Activated T-helper 1 cell treated with Interleukin-2 at 50 U/mL for 16 hours (primary cell): ENCODE data around the gene FRS3.
A peak's percentile ranks its signal among the peaks of the same experiment; 100 is the strongest.

Experiments used
- DNase-seq: peaks from one replicate; pipeline ENCODE4 v3.0.0-alpha.2; 2020; ENCODE audit warnings: low read depth

Gene FRS3

DNA sequence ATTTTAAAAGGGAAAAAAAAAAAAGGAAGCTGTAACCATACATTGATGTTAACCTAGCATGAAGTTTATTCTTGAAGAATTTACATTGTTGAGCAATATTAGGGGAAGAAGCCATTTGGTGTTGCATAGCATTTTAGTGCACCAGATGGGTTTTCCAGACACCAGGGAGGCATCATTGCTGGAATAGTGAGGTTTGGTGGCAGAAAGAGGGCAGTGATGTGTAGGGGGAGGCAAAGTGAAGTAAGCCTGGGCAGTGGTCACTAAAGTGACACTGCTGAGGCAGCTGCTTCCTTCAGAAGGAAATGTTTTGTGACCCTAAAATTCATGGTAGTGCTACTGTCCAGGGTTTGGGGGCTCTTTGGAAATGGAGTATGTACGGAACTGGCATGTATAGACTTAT lies 10.3 kb upstream of the FRS3 start:
- no peak for DNase-seq

- DNase-seq, result no peak
These were observed 9.7 kb upstream of the FRS3 start for GRCh38 chr6:41789390-41789724.

DNA sequence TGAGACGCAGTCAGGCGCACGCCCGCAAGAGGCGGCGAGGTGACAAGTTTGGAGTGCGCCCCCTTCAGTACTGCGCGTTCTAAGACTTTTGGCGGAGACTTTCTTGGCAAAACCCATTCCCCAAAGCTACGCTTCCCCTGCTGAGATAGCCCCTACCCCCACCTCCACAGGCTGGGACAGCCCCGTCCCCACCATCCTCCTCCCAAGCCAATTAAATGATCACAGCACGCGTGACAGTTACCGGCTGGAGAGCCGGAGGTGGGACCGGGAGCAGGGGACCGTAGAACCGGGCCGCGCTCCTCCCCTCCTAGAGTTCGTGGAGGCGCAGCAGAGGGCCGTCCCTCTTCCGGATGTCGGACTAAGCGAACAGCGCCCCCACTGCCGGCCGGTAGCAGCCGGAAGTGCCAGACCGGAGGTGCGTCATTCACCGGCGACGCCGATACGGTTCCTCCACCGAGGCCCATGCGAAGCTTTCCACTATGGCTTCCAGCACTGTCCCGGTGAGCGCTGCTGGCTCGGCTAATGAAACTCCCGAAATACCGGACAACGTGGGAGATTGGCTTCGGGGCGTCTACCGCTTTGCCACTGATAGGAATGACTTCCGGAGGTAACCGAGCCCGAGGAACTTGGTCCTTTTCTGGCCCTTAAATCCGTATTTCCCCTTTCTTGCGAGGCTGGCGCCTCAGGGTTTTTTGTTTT lies 7.7 kb upstream of the FRS3 start, which contains the start of gene TOMM6:
TSS of gene TOMM6 (plus strand) at position 476 of the 699 bp plus-strand sequence. CDS start at position 480, 4 bp downstream.
- peak; percentile 91 for DNase-seq

DNA sequence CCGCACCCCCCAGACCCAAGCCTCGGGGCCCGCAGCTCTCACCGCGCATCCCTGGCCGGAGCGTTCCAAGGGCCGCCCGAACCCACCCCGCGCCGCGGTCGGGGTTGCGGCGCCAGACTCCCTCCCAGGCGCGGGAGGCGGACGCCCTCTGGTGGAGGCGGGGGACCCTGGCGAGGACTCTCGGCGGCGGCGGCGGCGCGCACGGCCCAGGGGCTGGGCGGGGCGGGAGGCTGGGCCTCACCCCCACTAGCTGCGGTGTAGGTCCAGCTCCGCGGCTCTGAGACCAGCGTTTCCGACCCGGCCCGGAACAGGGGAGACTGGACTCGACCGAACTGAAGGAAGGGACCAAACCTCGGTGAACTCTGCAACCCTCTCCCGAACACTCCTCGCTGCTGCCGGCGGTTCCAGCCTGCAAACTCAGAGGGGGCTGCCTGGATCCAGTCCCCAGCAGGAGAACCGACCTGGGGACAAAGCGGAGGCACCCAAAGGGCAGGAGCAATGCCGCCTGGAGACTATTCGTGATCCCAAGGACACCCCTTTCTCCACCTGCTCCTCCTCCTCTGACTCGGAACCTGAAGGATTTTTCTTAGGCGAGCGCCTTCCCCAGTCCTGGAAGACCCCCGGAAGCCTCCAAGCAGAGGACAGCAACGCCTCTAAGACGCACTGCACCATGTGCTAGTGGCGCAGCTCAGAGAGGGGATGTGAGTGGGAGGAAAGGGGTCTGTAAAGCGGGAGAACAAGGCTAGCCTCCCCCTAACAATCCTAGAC lies 6.9 kb upstream of the FRS3 start:
- DNase-seq, result peak; percentile 84

GRCh38 chr6:41785689-41786450 lies 6.2 kb upstream of the FRS3 start:
- no peak for DNase-seq

DNA sequence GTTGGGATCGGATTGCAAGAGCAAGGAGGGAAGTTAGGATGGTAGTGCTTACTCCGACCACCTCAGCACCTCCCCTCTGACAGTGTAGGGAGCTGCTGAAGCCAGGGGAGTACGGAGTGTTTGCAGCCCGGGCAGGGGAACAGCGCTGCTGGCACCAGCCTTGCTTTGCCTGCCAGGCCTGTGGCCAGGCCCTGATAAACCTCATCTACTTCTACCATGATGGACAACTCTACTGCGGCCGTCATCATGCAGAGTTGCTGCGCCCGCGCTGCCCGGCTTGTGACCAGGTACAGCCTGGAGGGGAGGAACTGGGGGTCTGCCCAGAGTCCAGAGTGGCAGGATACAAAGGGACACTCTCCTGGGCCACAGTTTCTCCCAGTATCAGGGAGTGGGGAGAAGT lies 5.6 kb upstream of the FRS3 start:
- DNase-seq, result no peak

- DNase-seq, result no peak
These were observed 5.0 kb upstream of the FRS3 start for GRCh38 chr6:41784581-41785171.

- no peak for DNase-seq
These were observed 3.5 kb upstream of the FRS3 start for GRCh38 chr6:41783106-41783780.

- no peak for DNase-seq
These were observed 1.6 kb upstream of the FRS3 start for GRCh38 chr6:41781366-41781730.

GRCh38 chr6:41780551-41781365 lies 1.1 kb upstream of the FRS3 start, which contains the start of gene PRICKLE4:
PRICKLE4 (plus strand) TSS chr6:41780782; CDS start chr6:41783474, 2,692 bp downstream.
- no peak for DNase-seq

DNA sequence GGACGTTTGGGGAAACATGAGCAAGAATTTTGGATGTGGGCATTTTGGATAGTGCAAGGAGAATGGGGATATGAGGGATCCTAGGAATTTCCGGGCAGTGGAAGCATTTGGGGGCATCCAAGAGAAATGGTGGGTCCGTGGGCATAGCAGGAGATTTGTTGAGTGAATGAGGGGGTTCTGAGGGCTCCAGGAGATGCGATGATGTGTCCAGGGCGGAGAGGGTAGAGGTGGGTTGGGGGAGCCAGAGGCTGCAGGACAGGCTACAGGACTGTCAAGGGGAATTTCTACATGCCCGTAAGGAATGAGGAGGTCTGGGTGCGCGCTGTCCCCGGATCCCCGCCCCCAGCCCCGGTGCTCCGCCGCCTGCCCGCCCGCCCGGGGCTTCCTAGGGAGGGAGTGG lies 364 bp downstream of the FRS3 start:
- DNase-seq, result no peak

- no peak for DNase-seq
These were observed 805 bp downstream of the FRS3 start for GRCh38 chr6:41778895-41779294.

DNA sequence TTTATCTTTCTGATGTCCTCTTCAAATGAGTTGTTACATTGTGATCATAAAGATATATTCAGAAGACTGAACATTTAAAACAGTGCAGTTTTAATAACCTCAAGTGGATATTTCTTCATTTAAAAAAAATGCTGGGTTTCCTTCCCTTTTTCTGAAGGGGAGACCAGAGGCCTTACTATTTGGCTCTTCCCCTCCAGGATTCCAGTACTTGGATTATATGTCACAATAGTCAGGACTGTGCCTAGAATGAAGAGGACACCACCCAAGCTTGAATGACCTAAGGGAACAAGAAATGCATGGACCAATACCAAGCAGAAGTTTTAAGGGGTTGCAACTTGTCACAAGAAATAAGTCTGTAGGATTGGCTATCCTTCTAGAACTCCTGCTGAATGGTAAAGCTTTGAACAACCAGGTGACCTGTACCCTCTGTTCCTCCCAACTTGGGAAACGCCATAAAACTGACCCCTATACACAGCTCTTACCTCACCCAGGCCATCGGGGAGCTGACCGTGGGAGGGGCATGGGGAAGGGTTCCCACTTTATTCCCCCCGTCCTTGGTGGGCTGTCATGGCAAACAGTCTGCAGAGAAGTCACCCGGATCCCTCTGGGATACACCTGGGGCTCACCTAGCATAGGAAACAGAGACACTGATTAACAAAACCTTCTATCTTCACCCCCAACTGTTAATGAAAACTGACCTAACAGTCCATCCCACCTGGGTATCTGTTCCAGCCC lies 2.0 kb downstream of the FRS3 start:
- no peak for DNase-seq

DNA sequence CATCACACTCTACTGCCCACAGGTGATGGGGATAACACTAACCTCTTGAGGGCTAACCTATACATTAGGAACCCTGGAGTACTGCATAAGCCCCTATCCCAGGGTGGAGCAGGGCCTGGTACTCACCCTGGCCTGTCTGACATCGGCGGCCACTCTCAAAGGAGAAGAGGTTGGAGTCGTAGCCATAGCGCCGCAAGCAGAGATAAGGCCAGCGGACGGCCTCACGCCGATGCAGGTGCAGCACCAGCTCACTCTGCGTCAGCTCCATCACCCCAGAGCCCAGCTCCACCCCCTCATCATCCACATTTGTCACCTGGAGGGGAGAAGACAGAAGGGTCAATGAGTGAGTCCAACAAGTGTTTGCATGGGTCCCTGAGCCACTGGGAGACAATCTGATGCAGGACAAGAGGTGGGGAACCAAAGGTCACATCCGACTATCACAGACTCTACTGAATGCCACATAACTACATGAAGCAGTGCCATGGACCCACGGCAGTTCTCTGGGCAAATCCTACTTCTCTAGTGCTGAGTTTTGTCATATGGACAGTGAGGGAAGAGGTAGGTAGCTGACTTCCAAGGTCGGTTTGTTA lies 4.3 kb downstream of the FRS3 start:
- no peak for DNase-seq

DNA sequence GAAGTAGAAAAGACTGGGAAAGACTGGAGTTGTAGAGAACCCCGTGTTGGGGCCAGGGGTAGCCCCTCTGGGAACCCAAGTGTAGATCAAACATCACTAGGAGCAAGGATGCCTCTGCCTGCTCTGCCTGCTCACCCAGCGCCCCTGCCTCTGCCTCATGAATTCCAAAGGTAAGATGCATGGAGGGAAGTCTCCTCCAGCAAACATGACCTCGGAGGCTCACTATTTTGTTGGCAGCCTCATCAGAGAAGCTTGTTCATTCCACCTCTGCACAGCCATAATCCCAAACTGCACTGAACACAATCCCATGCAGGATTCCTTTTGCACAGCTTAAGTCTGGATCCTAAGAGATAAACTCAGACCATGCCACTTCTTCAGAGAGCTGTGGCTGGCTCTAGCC lies 4.9 kb downstream of the FRS3 start:
- DNase-seq, result no peak

DNA sequence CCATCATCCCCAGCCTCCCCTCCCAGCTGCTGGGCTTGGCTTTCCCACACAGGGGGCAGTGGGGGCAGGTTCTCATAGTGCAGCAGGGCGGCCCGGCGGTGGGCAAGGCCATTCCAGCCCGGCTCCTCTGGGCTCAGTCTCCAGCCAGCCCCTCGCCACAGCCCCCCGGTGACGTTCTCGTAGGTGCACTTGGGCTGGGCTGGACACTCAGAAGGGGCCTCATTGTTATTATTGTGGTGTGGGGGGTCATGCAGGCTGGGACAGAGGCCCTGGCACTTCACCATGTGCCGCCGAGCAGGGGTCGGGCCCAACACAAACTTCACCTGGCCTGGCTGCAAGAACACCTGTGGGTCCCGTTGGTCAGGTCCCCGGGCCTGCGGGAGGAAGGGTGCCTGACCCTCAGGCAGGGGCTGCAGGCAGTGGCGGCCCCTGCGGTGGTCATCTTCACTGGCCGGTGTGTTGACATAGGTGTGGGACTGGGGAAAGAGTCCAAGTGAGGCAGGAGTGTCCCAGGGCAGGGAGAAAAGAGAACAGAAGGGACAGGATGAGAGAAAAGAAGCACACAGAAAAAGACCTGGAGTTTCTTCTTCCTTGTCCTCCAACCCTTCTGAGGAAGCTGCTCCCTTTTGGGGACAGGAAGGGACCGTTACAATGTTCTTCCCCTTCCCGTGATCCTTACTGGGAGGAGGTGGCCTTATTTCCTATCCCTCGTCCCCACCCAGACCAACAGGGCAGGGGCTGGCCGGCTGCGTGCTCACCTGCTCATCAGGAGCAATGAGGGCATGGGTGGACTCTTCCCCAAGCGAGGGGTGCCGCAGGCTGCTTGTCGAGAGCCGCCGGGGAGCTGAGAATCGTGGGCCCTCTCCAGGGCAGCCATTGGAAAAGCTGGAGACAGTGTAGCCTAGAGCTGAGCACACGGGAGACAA lies 8.4 kb downstream of the FRS3 start:
- DNase-seq, result no peak

GRCh38 chr6:41770381-41771057 lies 9.2 kb downstream of the FRS3 start:
- no peak for DNase-seq

GRCh38 chr6:41769376-41769775 lies 10.3 kb downstream of the FRS3 start:
- no peak for DNase-seq
